MM.1S (cell line): ENCODE results near the gene BRD1.
"Not testable (repeated sequence)": the region's sequence is repeated elsewhere in the genome, so short reads cannot be mapped to it uniquely, and the experiment has no call there.

Source experiments
- DNase-seq: peaks from one replicate; pipeline ENCODE4 v3.0.0-alpha.2; 2015
- H2AFZ ChIP-seq: fragments of 300-600 bp; sonication (generic); 2 replicates; pipeline ENCODE4 v1.6.0; 2016; ENCODE audit warnings: antibody characterized with exemption, low read length
- H3F3A ChIP-seq: fragments of 300-600 bp; sonication (generic); 2 replicates; pipeline ENCODE4 v1.6.1; 2016; ENCODE audit warnings: mild to moderate bottlenecking, antibody characterized with exemption, low read length, moderate library complexity, mixed read lengths; ENCODE audit not compliant: insufficient read depth
- H3K27ac ChIP-seq: fragments of 300-600 bp; sonication (generic); 2 replicates; pipeline ENCODE4 v1.5.1; 2016; ENCODE audit warnings: mild to moderate bottlenecking, low read length
- H3K27me3 ChIP-seq: fragments of 300-600 bp; sonication (generic); replicated peaks from 2 replicates; pipeline ENCODE4 v1.6.0; 2016; ENCODE audit warnings: low read length; ENCODE audit not compliant: insufficient read depth
- H3K36me3 ChIP-seq: fragments of 300-600 bp; sonication (generic); replicated peaks from 2 replicates; pipeline ENCODE4 v1.6.1; 2016; ENCODE audit warnings: mild to moderate bottlenecking, low read length, mixed read lengths; ENCODE audit not compliant: insufficient read depth
- H3K4me1 ChIP-seq: fragments of 300-600 bp; sonication (generic); 2 replicates; pipeline ENCODE4 v1.6.1; 2016; ENCODE audit warnings: low read length, mixed read lengths
- H3K4me2 ChIP-seq: fragments of 300-600 bp; sonication (generic); 2 replicates; pipeline ENCODE4 v1.6.0; 2016; ENCODE audit warnings: low read depth, low read length
- H3K4me3 ChIP-seq: fragments of 300-600 bp; sonication (generic); 2 replicates; pipeline ENCODE4 v1.5.1; 2016; ENCODE audit warnings: low read length, mixed read lengths
- H3K79me2 ChIP-seq: fragments of 300-600 bp; sonication (generic); 2 replicates; pipeline ENCODE4 v1.6.1; 2016; ENCODE audit warnings: mixed run types, low read length, mixed read lengths
- H3K9ac ChIP-seq: fragments of 300-600 bp; sonication (generic); 2 replicates; pipeline ENCODE4 v1.6.1; 2016; ENCODE audit warnings: low read length, mixed read lengths
- H3K9me2 ChIP-seq: fragments of 300-600 bp; sonication (generic); replicated peaks from 2 replicates; pipeline ENCODE4 v1.6.1; 2016; ENCODE audit warnings: mild to moderate bottlenecking, low read length, mixed read lengths; ENCODE audit not compliant: insufficient read depth
- H3K9me3 ChIP-seq: fragments of 300-600 bp; sonication (generic); replicated peaks from 2 replicates; pipeline ENCODE4 v1.6.1; 2016; ENCODE audit warnings: mild to moderate bottlenecking, low read length, mixed read lengths; ENCODE audit not compliant: insufficient read depth
- H4K20me1 ChIP-seq: fragments of 300-600 bp; sonication (generic); 2 replicates; pipeline ENCODE4 v1.6.1; 2016; ENCODE audit warnings: mild to moderate bottlenecking, low read length, moderate library complexity, mixed read lengths; ENCODE audit not compliant: insufficient read depth
- CTCF ChIP-seq: fragments of 300-600 bp; sonication (generic); IDR thresholded peaks from 2 replicates; pipeline ENCODE4 v1.5.1; 2016; ENCODE audit warnings: antibody characterized with exemption, low read length, mixed read lengths
- EZH2 ChIP-seq: fragments of 300-600 bp; sonication (generic); optimal IDR thresholded peaks from 2 replicates; pipeline ENCODE3; 2017; ENCODE audit warnings: low read depth, mild to moderate bottlenecking, antibody characterized with exemption, low read length, mixed read lengths
- EZH2phosphoT487 ChIP-seq: fragments of 300-600 bp; sonication (generic); IDR thresholded peaks from 2 replicates; pipeline ENCODE4 v1.6.1; 2018; ENCODE audit warnings: antibody characterized with exemption, low read length

Gene BRD1

GRCh38 chr22:49783036-49783746 lies 44.5 kb downstream of the BRD1 start:
- Histone ChIP-seq H4K20me1 (no peaks in the 10 kb centered on the region), H3K4me3 (no peak overlapping the region), H3K9ac (no peak overlapping the region), H2AFZ (no peak overlapping the region), H3K27ac (no peak overlapping the region), H3K27me3 (no peaks in the 10 kb centered on the region), H3K9me2 (no peaks in the 10 kb centered on the region), H3K9me3 (no peaks in the 10 kb centered on the region), H3K4me1 (no peaks in the 10 kb centered on the region), H3K4me2 (no peak overlapping the region), H3K79me2 (peaks cover 84% of the 10 kb centered on the region), H3F3A (no peaks in the 10 kb centered on the region), H3K36me3 (no peaks in the 10 kb centered on the region; the same call in 1 of the 2 replicates)
- DNase-seq = no peak
- no peak for TF ChIP-seq EZH2
- TF ChIP-seq CTCF = no peak
- no peak for TF ChIP-seq EZH2phosphoT487

- H3K4me1 ChIP-seq, H4K20me1 ChIP-seq, H3K9me3 ChIP-seq, H3K27ac ChIP-seq, H3K27me3 ChIP-seq, H3K9me2 ChIP-seq, H3K4me2 ChIP-seq, H3F3A ChIP-seq, DNase-seq, H3K4me3 ChIP-seq, H2AFZ ChIP-seq, H3K36me3 ChIP-seq, H3K9ac ChIP-seq: not testable (repeated sequence)
- peaks cover 84% of the 10 kb centered on the region for H3K79me2 ChIP-seq
Observed at GRCh38 chr22:49781886-49782285, 45.8 kb downstream of the BRD1 start.

- no peaks in the 10 kb centered on the region for H3K9me3 ChIP-seq
- no peak overlapping the region for H2AFZ ChIP-seq
- no peaks in the 10 kb centered on the region for H3K4me1 ChIP-seq
- no peak overlapping the region for H3K27ac ChIP-seq
- no peaks in the 10 kb centered on the region; the same call in 1 of the 2 replicates for H3K36me3 ChIP-seq
- H3K79me2 ChIP-seq = peaks cover 81% of the 10 kb centered on the region
- no peak overlapping the region for H3K4me3 ChIP-seq
- no peaks in the 10 kb centered on the region for H3F3A ChIP-seq
- no peaks in the 10 kb centered on the region for H3K27me3 ChIP-seq
- no peaks in the 10 kb centered on the region for H3K9me2 ChIP-seq
- no peak overlapping the region for H3K9ac ChIP-seq
- no peak for DNase-seq
- no peaks in the 10 kb centered on the region for H4K20me1 ChIP-seq
- TF ChIP-seq EZH2phosphoT487 (no peak), EZH2 (no peak), CTCF (no peak)
- no peak overlapping the region for H3K4me2 ChIP-seq
Observed at GRCh38 chr22:49781289-49781782, 46.3 kb downstream of the BRD1 start.

- no peak for DNase-seq
- Histone ChIP-seq H3K36me3 (no peaks in the 10 kb centered on the region; the same call in 1 of the 2 replicates), H3K4me2 (no peak overlapping the region), H3F3A (no peaks in the 10 kb centered on the region), H2AFZ (no peak overlapping the region), H3K27ac (no peak overlapping the region), H3K79me2 (peaks cover 77% of the 10 kb centered on the region), H3K4me3 (no peak overlapping the region), H3K9me2 (no peaks in the 10 kb centered on the region), H3K9ac (no peak overlapping the region), H3K9me3 (no peaks in the 10 kb centered on the region), H4K20me1 (no peaks in the 10 kb centered on the region), H3K4me1 (no peaks in the 10 kb centered on the region), H3K27me3 (no peaks in the 10 kb centered on the region)
- TF ChIP-seq CTCF = no peak
- TF ChIP-seq EZH2 = no peak
- TF ChIP-seq EZH2phosphoT487 = no peak
Observed at GRCh38 chr22:49780698-49781288, 46.9 kb downstream of the BRD1 start.
